Measurements from ENCODE around the gene KIAA1755. TPM values are rescaled to one million over a fixed set of nuclear protein-coding genes. Genes with fewer than 3 reads are reported as not detected.

Gene KIAA1755
- total and polyA plus RNA-seq, 10 of the 15 experiments (the other 5 are each of a cell fraction or from before 2014, with no cell fraction given): not detected

- no peak for TF ChIP-seq ZZZ3 (IDR thresholded peaks at IDR 0.05; ENCODE audit: control insufficient read depth, insufficient read length, low read depth)
These were observed 85.0 kb downstream of the KIAA1755 start (continued) for GRCh38 chr20:38175304-38176180.

- ChIA-PET RAD21 (ENCODE audit: unreplicated experiment) (interaction anchor here (1.1 to 1.4 kb wide), 4 partner anchors 45 to 98 kb away, joined by 3 to 4 read pairs (median 3); no protein-coding TSS in a partner anchor), CTCF (interaction anchor here (0.5 to 3.2 kb wide), 6 partner anchors 47 to 610 kb away, joined by 3 to 20 read pairs (median 4); no protein-coding TSS in a partner anchor), SMC1A (ENCODE audit: uncharacterized antibody, unreplicated experiment) (interaction anchor here (0.6 to 2.0 kb wide), 5 partner anchors 43 to 136 kb away, joined by 3 to 8 read pairs (median 4); no protein-coding TSS in a partner anchor), POLR2A (no interaction called here)
- no peaks in the 10 kb centered on the region for H3K36me3 ChIP-seq (ENCODE audit: control insufficient read depth in 2 of 2, insufficient read depth in 2 of 2, low read length in 1 of 2)
- no TSS peak for BruUV-seq (replicated peaks)
- no peak overlapping the region for H3K4me2 ChIP-seq (ENCODE audit: control insufficient read depth, insufficient read depth)
- H3K27ac ChIP-seq (ENCODE audit: control insufficient read depth, insufficient read depth): no peak overlapping the region
- H3K27me3 ChIP-seq (replicated peaks in 1 of 2; ENCODE audit: control insufficient read depth in 2 of 2, insufficient read depth in 2 of 2, low read length in 1 of 2): no peaks in the 10 kb centered on the region; a peak in 2 of 4 replicates
- FAIRE-seq (no peak), DNase-seq (ENCODE audit: low read depth, low spot score) (no peak), ATAC-seq (no peak)
- H3K79me2 ChIP-seq (ENCODE audit: control insufficient read depth, insufficient read depth, low read length): no peaks in the 10 kb centered on the region
- 57% methylated on average over 14 of the region's 14 CpGs for WGBS (ENCODE audit: insufficient coverage, insufficient replicate concordance, low lambda C conversion rate, missing lambda C conversion rate)
- H3K4me1 ChIP-seq (ENCODE audit: control insufficient read depth, insufficient read depth, low read length): peaks cover 14% of the 10 kb centered on the region
- in situ Hi-C loops (cut with MboI) (loop anchor here (25.0 kb wide), 1 partner anchor 111 kb away; no protein-coding TSS in a partner anchor), intact Hi-C loops (cut with micrococcal nuclease; ENCODE audit: unreplicated experiment) (no loop called here)
- no peak overlapping the region for H3K9ac ChIP-seq (ENCODE audit: control insufficient read depth, insufficient read depth, low read length)
- H3K9me3 ChIP-seq (replicated peaks; ENCODE audit: control insufficient read depth, insufficient read depth, low read length): no peaks in the 10 kb centered on the region; the same call in 2 of the 3 replicates
- no peak for TF ChIP-seq CREM (IDR thresholded peaks at IDR 0.05; ENCODE audit: low read depth)
- TF ChIP-seq, protein P1, sequence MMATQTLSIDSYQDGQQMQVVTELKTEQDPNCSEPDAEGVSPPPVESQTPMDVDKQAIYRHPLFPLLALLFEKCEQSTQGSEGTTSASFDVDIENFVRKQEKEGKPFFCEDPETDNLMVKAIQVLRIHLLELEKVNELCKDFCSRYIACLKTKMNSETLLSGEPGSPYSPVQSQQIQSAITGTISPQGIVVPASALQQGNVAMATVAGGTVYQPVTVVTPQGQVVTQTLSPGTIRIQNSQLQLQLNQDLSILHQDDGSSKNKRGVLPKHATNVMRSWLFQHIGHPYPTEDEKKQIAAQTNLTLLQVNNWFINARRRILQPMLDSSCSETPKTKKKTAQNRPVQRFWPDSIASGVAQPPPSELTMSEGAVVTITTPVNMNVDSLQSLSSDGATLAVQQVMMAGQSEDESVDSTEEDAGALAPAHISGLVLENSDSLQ (IDR thresholded peaks at IDR 0.05): peak; percentile 53; the same call in 1 of the 2 replicates
- no peak for TF ChIP-seq CREB1 (IDR thresholded peaks at IDR 0.05; ENCODE audit: low read depth)
- no peak for TF ChIP-seq STAT3 (IDR thresholded peaks at IDR 0.05; ENCODE audit: low read depth, low read length)
- TF ChIP-seq EED (IDR thresholded peaks at IDR 0.05; ENCODE audit: low read depth): no peak
- TF ChIP-seq RELB (IDR thresholded peaks at IDR 0.05; ENCODE audit: low read depth): no peak
- no peak overlapping the region for H2AFZ ChIP-seq (ENCODE audit: control insufficient read depth, low read depth, low read length)
- H4K20me1 ChIP-seq (ENCODE audit: control insufficient read depth, insufficient read depth): no peaks in the 10 kb centered on the region
- H3K4me3 ChIP-seq: no peak overlapping the region
These were observed 87.0 kb downstream of the KIAA1755 start for GRCh38 chr20:38173237-38174156.

All from GM12878 (cell line).